A673 (cell line): ENCODE measurements around the gene VTI1A. TPM values are rescaled to one million over a fixed set of nuclear protein-coding genes. Genes with fewer than 3 reads are reported as not detected.

Experiments used
- BruUV-seq: library from RNA; stranded (reverse); fragments of 400-500 nt; replicated peaks from 2 replicates; lab custom pipeline; 2021; lab: Mats Ljungman, UMichigan
- CTCF ChIA-PET: fragments of 300-600 bp; sonication (Branson Sonifier 250); formaldehyde crosslinking; loops from one replicate; lab custom pipeline; 2022; ENCODE audit warnings: antibody characterized with exemption; lab: Charles Lee
- POLR2A ChIA-PET: fragments of 300-600 bp; sonication (Branson Sonifier 250); formaldehyde crosslinking; loops from one replicate; lab custom pipeline; 2022; ENCODE audit warnings: antibody characterized with exemption; ENCODE audit not compliant: low non-redundant PET; lab: Charles Lee
- DNase-seq: peaks from one replicate; pipeline ENCODE4 v3.0.0-alpha.2; 2015; ENCODE audit warnings: low spot score
- H3K27ac ChIP-seq: fragments of 200-600 bp; sonication (generic); 2 replicates; pipeline ENCODE4 v1.5.1; 2016; ENCODE audit warnings: mixed run types, low read depth, mild to moderate bottlenecking, mixed read lengths, antibody characterized with exemption, low read length; ENCODE audit not compliant: poor library complexity, severe bottlenecking
- H3K27me3 ChIP-seq: fragments of 200-600 bp; sonication (generic); replicated peaks from 2 replicates; pipeline ENCODE4 v1.6.1; 2017; ENCODE audit warnings: mixed run types, low read depth, mild to moderate bottlenecking, mixed read lengths, antibody characterized with exemption, low read length; ENCODE audit not compliant: insufficient read depth, poor library complexity
- H3K36me3 ChIP-seq: fragments of 200-600 bp; sonication (generic); 2 replicates; pipeline ENCODE4 v1.6.1; 2016; ENCODE audit warnings: mixed run types, mild to moderate bottlenecking, mixed read lengths, antibody characterized with exemption, low read length; ENCODE audit not compliant: insufficient read depth, poor library complexity, severe bottlenecking
- H3K4me1 ChIP-seq: fragments of 200-600 bp; sonication (generic); 2 replicates; pipeline ENCODE4 v1.6.1; 2017; ENCODE audit warnings: mixed run types, mild to moderate bottlenecking, mixed read lengths, antibody characterized with exemption, low read length; ENCODE audit not compliant: insufficient read depth, poor library complexity, severe bottlenecking
- H3K4me3 ChIP-seq: fragments of 200-600 bp; sonication (generic); 2 replicates; pipeline ENCODE4 v1.5.1; 2016; ENCODE audit warnings: low read depth, mixed run types, mild to moderate bottlenecking, mixed read lengths, low read length; ENCODE audit not compliant: poor library complexity, severe bottlenecking
- H3K9me3 ChIP-seq: fragments of 200-600 bp; sonication (generic); 2 replicates; pipeline ENCODE4 v1.6.1; 2016; ENCODE audit warnings: mixed run types, low read depth, mild to moderate bottlenecking, mixed read lengths, antibody characterized with exemption, low read length; ENCODE audit not compliant: poor library complexity, severe bottlenecking
- EZH2 ChIP-seq: fragments of 200-600 bp; sonication (generic); IDR thresholded peaks from 2 replicates; pipeline ENCODE4 v1.6.1; 2017; ENCODE audit warnings: borderline replicate concordance, low read depth, mild to moderate bottlenecking, mixed read lengths, antibody characterized with exemption, low read length; ENCODE audit not compliant: poor library complexity, severe bottlenecking
- intact Hi-C: fragments of 100-400 bp; cut with micrococcal nuclease; formaldehyde crosslinking; loops from one replicate; pipeline ENCODE4 v1.10.0; 2022; ENCODE audit not compliant: unreplicated experiment
- total RNA-seq: library from RNA; stranded (reverse); gene quantifications from 2 replicates; pipeline ENCODE4 v1.2.3, GENCODE V29; 2021
- TF ChIP-seq, protein P1 (sequence below): fragments of 300-800, 200-600 bp; sonication (generic); conservative IDR thresholded peaks from 2 replicates; pipeline ENCODE4 v1.5.1; 2017; ENCODE audit warnings: low read depth, mild to moderate bottlenecking, antibody characterized with exemption, low read length, moderate library complexity, mixed read lengths

Gene VTI1A
- total RNA-seq, 1 experiment from 2014 or later = 38.7 TPM

DNA sequence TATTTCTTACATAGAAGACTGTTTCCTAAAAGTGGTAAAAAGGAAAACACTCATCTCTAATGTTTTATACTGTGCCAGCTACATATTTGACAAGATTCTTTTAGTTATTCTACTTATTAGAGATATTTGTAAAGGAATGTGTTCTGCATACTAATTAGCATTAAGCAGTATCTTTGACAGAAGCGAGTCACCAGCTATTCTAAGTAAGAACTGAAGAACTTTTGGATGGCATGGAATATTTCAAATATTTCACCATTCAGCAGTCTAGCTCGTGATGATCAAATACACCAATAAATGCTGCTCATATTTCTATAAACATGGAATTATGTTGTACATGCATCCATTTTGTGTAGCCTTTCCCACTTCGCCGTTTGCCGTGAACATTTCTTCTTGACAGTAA, 261.4 kb downstream of the VTI1A start:
- no TSS peak for BruUV-seq
- CTCF ChIA-PET = no interaction called here
- no peak for DNase-seq
- intact Hi-C loops = no loop called here
- H3K36me3 ChIP-seq = no peaks in the 10 kb centered on the region
- no peaks in the 10 kb centered on the region for H3K9me3 ChIP-seq
- POLR2A ChIA-PET = no interaction called here
- H3K4me3 ChIP-seq = no peak overlapping the region
- no peaks in the 10 kb centered on the region for H3K27me3 ChIP-seq
- no peak overlapping the region for H3K27ac ChIP-seq
- TF ChIP-seq, protein P1, sequence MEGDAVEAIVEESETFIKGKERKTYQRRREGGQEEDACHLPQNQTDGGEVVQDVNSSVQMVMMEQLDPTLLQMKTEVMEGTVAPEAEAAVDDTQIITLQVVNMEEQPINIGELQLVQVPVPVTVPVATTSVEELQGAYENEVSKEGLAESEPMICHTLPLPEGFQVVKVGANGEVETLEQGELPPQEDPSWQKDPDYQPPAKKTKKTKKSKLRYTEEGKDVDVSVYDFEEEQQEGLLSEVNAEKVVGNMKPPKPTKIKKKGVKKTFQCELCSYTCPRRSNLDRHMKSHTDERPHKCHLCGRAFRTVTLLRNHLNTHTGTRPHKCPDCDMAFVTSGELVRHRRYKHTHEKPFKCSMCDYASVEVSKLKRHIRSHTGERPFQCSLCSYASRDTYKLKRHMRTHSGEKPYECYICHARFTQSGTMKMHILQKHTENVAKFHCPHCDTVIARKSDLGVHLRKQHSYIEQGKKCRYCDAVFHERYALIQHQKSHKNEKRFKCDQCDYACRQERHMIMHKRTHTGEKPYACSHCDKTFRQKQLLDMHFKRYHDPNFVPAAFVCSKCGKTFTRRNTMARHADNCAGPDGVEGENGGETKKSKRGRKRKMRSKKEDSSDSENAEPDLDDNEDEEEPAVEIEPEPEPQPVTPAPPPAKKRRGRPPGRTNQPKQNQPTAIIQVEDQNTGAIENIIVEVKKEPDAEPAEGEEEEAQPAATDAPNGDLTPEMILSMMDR = no peak
- no peak for TF ChIP-seq EZH2
- H3K4me1 ChIP-seq = no peaks in the 10 kb centered on the region

DNA sequence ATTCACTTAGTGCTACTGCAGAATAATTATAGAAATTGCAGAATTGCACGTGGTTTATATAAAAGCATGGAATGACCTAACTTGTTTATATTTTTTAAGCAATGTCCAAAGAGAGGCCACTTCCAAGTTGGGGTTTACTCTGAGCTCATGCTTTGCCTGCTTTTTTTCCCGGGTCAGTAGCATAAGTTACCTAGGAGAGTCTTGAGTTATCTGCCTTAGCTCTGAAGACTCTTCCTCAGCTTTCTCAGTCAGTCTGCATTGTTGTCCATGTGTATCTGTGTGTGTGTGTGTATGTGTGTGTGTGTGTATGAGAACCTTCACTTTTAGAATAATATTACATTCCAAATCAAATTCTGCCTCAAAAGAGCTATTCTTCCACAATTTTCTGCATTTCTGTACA, 263.5 kb downstream of the VTI1A start:
- TF ChIP-seq, protein P1 = no peak
- TF ChIP-seq EZH2 = no peak
- Histone ChIP-seq H3K27me3 (no peaks in the 10 kb centered on the region), H3K9me3 (no peaks in the 10 kb centered on the region), H3K36me3 (no peaks in the 10 kb centered on the region), H3K27ac (no peak overlapping the region), H3K4me3 (no peak overlapping the region), H3K4me1 (no peaks in the 10 kb centered on the region)
- POLR2A ChIA-PET = no interaction called here
- BruUV-seq = no TSS peak
- CTCF ChIA-PET = no interaction called here
- DNase-seq = no peak
- intact Hi-C loops = no loop called here

DNA sequence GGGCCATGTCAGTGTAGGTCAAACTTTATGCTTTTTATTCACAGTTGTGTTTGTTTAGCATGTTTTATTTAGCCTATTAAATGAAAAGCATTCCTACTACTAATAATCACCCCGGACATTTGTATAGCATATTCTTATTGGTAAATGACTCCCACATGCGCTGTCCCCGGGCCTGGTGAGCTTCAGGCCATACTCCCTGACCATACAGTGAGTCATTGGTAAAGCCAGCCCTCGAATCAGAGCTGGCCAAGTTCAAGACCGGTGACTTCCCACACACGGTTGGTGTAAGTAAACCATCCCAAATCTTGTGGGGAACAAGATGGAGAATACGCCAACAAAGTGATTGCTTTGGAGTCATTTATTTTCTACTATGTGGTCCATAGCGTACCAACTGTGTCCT, 264.4 kb downstream of the VTI1A start:
- CTCF ChIA-PET = no interaction called here
- POLR2A ChIA-PET = no interaction called here
- BruUV-seq = no TSS peak

More for the DNA sequence above, 264.4 kb downstream of the VTI1A start:
- no peaks in the 10 kb centered on the region for H3K4me1 ChIP-seq
- no peak for TF ChIP-seq EZH2
- TF ChIP-seq, protein P1 = no peak
- no peaks in the 10 kb centered on the region for H3K9me3 ChIP-seq
- no peaks in the 10 kb centered on the region for H3K36me3 ChIP-seq
- DNase-seq = no peak
- H3K27ac ChIP-seq = no peak overlapping the region
- intact Hi-C loops = no loop called here
- no peaks in the 10 kb centered on the region for H3K27me3 ChIP-seq
- no peak overlapping the region for H3K4me3 ChIP-seq
